AG09309 (cell line): ENCODE results near the gene LPAR2.

ENCODE experiments used
- DNase-seq: peaks from one replicate; pipeline ENCODE4 v3.0.0-alpha.2; 2010; ENCODE audit warnings: low read depth
- H3K4me3 ChIP-seq: 2 replicates; pipeline ENCODE4 v1.5.1; 2011; ENCODE audit warnings: mild to moderate bottlenecking, low read depth, low read length, moderate library complexity; ENCODE audit not compliant: control insufficient read depth
- CTCF ChIP-seq: IDR thresholded peaks from 2 replicates; pipeline ENCODE4 v1.5.1; 2011; ENCODE audit warnings: mild to moderate bottlenecking, low read depth, low read length, inconsistent platforms; ENCODE audit not compliant: insufficient read depth, control insufficient read depth; ENCODE audit errors: missing control alignments

LPAR2 gene

DNA sequence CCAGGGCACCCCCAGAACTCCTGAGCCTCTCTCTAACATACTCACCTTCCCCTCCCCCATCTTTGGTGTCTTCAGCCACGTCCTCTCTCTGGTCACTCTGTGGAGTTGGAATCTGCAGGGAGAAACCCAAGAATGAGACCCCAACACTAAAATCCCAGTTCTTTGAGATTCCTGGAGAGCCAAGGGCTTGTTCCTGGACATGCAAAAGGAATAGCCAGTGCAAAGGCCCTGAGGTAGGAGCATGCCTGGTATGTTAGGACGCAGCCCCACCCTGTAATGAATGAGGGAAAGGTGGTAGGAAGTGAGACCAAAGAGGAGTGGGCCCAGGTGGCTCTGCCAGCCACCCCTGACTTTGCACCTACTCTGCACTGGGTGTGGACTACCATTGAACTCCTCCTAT is 2.4 kb upstream of the LPAR2 start:
- DNase-seq, result no peak
- H3K4me3 ChIP-seq, result no peak overlapping the region
- TF ChIP-seq CTCF, result no peak

DNA sequence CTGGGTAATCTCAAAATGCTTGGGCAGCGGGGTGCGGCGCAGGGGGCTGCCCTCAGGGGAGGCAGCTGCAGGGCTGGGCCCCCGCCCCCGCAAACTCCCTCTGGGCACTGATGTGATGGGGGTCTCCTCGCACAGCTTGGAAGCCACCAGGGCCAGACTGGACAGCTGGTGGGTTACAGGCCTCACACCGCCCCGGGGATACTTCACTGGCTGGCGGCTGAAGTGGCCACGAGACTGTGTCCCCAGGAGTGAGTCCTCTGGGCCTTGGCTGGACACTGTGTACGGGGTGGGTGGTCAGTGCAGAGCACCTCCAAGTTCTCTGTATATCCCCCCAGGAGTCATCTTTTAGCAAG is 2.0 kb upstream of the LPAR2 start:
- TF ChIP-seq CTCF, result no peak
- no peak overlapping the region for H3K4me3 ChIP-seq
- DNase-seq, result no peak

DNA sequence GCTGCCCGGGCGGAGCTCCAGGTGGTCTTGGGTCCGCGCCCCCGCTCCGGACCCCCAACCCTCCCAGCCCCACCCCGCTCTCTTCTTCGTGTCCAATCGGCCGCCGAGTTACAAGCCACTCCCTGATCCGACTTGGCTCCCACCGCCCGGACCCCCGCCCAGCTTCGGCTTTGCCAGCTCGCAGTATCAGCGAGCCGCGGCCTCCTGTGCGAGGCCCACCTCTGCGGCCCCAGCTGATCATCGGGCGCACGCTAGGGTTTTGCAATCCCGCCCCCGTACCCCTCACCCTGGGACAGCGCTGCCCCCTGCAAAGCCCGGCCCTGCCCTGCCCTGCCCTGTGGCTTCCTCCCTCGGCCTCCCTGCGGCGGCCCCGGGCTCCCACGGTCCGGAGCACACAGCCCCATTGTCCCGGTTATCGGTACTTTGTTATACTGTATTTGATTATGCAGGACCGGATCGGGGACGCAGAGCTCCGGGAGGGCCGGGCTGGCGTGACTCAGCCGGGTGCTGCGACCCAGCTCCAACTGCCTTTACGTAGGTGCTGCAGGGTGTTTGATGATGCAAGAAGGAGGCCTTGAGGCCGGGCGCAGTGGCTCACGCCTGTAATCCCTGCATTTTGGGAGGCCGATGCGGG is 598 bp upstream of the LPAR2 start:
- no peak for DNase-seq
- TF ChIP-seq CTCF, result no peak
- no peak overlapping the region for H3K4me3 ChIP-seq

- no peak overlapping the region for H3K4me3 ChIP-seq
- no peak for DNase-seq
- no peak for TF ChIP-seq CTCF
Measured at GRCh38 chr19:19626516-19627472, 1.2 kb downstream of the LPAR2 start.

DNA sequence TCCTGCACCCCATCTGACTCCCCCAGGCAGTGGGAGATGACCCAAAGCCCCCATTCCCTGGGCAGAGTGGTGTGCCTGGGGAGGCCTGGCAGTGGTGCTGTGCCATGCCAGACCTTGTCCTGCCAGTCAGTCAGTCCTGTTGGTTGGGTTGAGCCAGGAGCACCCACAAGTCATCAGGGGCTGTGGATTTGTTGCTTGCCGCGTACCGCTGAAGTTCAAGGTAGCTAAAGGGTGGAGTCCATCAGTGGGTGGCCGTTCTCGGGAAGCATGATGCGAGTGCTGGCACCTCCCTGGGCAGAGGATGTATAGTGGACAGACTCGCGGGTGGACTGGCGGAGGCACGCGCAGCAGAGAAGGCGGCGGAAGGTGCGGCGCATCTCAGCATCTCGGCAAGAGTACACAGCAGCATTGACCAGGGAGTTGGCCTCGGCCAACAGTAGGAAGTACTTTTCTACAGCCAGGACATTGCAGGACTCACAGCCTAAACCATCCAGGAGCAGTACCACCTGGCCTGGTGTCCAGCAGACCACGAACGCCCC is 3.9 kb downstream of the LPAR2 start:
- H3K4me3 ChIP-seq, result no peak overlapping the region
- no peak for TF ChIP-seq CTCF
- DNase-seq, result no peak

DNA sequence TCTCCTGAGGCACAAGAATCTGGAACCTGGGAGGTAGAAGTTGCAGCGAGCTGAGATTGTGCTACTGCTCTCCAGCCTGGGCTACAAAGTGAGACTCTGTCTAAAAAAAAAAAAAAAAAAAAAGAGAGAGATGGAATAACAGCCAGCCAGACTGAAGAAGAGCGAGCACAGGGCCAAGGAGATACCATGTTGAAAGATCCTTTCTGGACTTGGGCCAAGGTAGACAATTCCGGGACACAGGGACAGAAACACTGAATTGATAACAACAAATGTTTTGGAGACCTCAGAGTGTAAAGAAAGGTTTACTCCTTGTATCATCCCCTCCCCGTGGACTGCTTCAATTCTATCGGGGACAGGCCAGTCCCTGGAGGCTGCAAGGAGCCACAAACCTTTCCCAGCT is 4.6 kb downstream of the LPAR2 start:
- DNase-seq, result no peak
- no peak overlapping the region for H3K4me3 ChIP-seq
- TF ChIP-seq CTCF, result no peak
